Lower leg skin (tissue), 4 donors: Measurements from ENCODE around the gene GTPBP2. TPM values are rescaled to one million over a fixed set of nuclear protein-coding genes. Genes with fewer than 3 reads are reported as not detected.

ENCODE experiments used
- DNase-seq, 2 donors: peaks; one replicate each; pipeline ENCODE4 v3.0.0-alpha.2; 2019; ENCODE audit warnings: low spot score in 2 of 2
- H3K4me3 ChIP-seq: fragments of 200-600 bp; sonication (generic); 2 replicates; pipeline ENCODE4 v1.5.1; 2017; ENCODE audit warnings: mild to moderate bottlenecking, low read depth; ENCODE audit not compliant: poor library complexity, severe bottlenecking
- POLR2A ChIP-seq, 2 donors: fragments of 450-650 bp; IDR thresholded peaks; one replicate each; pipeline ENCODE4 v1.6.1; 2016 to 2017; ENCODE audit warnings: antibody characterized with exemption in 2 of 2, mild to moderate bottlenecking in 1 of 2, moderate library complexity in 1 of 2
- WGBS, 2 donors: methylation state at CpG; one replicate each; pipeline ENCODE4 v1.1.5; 2018; 5-methylcytosine and 5-hydroxymethylcytosine counted together
- intact Hi-C: fragments of 100-400 bp; cut with DNase I; formaldehyde crosslinking; loops from one replicate; pipeline ENCODE4 v1.15.0; 2023; ENCODE audit warnings: low total_unique reads
- total RNA-seq, 4 donors: library from RNA; depleted of rRNA; stranded (reverse); fragments of >200 nt; gene quantifications; one replicate each; pipeline ENCODE4 v1.1.0, GENCODE V29; 2016
- TF ChIP-seq, protein P1 (sequence below), 3 donors: fragments of 450-650 bp; IDR thresholded peaks; one replicate each; pipeline ENCODE4 v1.5.1; 2016; ENCODE audit warnings: antibody characterized with exemption in 3 of 3, mild to moderate bottlenecking in 3 of 3, moderate library complexity in 2 of 3

The GTPBP2 gene
- total RNA-seq, 4 donors from 2014 or later = 31.1 to 39.9 (median 36.0) TPM

GRCh38 chr6:43627008-43627825, 1.8 kb downstream of the GTPBP2 start:
- H3K4me3 ChIP-seq = no peak overlapping the region
- intact Hi-C loops = no loop called here
- peak; percentile 75 to 90 for DNase-seq
- TF ChIP-seq, protein P1, sequence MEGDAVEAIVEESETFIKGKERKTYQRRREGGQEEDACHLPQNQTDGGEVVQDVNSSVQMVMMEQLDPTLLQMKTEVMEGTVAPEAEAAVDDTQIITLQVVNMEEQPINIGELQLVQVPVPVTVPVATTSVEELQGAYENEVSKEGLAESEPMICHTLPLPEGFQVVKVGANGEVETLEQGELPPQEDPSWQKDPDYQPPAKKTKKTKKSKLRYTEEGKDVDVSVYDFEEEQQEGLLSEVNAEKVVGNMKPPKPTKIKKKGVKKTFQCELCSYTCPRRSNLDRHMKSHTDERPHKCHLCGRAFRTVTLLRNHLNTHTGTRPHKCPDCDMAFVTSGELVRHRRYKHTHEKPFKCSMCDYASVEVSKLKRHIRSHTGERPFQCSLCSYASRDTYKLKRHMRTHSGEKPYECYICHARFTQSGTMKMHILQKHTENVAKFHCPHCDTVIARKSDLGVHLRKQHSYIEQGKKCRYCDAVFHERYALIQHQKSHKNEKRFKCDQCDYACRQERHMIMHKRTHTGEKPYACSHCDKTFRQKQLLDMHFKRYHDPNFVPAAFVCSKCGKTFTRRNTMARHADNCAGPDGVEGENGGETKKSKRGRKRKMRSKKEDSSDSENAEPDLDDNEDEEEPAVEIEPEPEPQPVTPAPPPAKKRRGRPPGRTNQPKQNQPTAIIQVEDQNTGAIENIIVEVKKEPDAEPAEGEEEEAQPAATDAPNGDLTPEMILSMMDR (IDR thresholded peaks at IDR 0.05) = no peak
- no peak for TF ChIP-seq POLR2A (IDR thresholded peaks at IDR 0.05)
- 60 to 65% methylated on average over 5 of the region's 5 CpGs for WGBS, 2 donors

DNA sequence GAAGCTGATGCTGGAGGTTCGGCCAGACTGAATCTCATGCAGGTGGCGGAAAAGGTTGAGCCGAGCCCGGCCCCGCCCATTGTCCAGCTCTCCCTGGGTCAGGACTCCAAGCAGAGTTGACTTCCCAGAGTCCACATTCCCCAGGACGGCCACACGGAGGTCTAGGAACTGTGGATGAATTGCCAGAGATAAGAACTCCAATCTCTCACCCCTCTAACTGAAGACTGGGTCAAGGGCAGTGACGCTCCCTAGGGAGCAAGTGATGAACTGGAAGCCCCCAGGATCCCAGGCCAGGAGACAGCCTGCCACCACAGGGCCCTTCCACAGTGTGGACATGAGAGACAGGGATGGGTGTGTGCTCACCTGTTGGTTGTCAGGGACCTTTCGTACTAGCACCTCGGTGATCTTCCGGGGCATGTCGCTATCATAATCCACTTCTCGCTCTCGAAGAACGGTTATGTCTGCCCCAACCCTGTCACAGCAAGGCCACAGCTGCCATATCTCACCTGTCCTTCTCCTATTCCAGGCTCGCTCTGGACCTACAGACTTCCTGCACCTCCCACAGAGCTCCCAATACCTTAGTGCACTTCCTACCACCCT, 3.6 kb downstream of the GTPBP2 start:
- TF ChIP-seq, protein P1 (IDR thresholded peaks at IDR 0.05) = no peak
- no peak for TF ChIP-seq POLR2A (IDR thresholded peaks at IDR 0.05)
- peak in 1 of 2 donors; percentile 84 for DNase-seq
- intact Hi-C loops = no loop called here
- WGBS, 2 donors = 94 to 95% methylated on average over 16 of the region's 16 CpGs
- H3K4me3 ChIP-seq = no peak overlapping the region

DNA sequence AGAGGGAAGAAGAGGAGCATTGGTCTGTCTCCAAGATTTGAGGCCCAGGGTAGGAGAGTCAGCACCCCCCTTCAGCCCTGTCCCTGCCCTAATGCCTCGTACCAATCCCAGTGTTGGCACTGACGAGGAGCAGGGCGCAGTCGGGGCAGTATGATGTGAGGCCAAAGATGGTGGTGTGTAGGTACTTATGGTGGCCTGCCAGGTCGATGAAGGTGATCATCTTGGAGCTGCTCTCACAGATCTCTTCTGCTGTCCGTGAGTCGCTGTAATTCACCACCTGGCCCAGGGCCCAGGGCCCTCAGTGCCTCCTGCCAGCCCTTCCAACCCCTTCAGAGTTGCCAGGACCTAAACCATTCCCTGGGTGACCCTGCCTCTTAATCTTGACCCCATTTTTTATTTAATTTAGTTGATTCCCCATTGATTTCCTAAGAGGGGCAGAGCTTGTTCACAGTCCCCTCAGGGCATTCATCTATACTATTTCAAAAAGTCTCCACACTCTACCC, 4.2 kb downstream of the GTPBP2 start:
- WGBS, 2 donors = 77 to 86% methylated on average over 7 of the region's 7 CpGs
- TF ChIP-seq, protein P1 (IDR thresholded peaks at IDR 0.05) = no peak
- TF ChIP-seq POLR2A (IDR thresholded peaks at IDR 0.05) = no peak
- no peak overlapping the region for H3K4me3 ChIP-seq
- intact Hi-C loops = no loop called here
- peak in 1 of 2 donors; percentile 84 for DNase-seq

DNA sequence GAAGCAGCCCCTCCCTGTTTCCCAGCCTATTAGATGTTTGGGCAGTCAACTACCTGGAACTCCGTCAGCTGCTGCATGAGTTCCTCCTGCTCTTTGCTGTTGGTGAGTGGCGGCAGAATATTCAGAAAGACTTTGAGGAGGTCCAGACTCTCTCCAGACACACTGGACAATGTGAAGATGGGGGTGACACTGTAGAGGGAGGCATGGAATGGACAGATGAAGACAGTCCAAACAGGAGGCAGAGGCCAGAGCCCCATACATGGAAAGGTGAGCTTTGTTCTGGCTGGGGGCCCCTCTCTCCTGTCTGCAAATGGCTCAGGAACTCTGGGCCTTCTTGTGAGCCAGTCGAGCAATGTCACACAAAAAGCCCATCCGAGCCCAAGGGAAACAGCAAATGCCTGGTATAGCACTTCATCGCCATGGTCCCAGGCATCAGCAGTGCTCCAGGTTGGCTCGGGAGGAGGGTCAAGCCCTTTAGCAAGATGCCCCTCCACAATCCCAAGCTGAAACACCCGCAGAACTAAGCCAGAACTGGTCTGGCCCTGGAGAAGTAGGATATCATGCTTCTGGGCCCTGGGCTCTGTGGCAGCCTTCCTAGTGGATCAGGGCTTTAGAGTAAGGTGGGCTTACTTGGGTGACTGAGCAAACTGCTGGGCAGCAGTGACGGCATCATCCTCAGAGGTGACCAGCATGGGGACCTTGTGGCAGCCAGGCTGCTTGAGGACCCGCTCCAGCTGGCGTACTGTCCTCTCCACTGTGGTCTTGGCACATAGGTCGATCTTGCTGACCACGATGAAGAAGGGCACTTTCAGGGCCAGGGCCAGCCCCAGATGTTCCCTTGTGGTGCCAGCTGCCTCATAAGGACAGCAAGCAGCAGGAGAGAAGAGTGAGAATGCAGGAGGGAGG, 4.9 kb downstream of the GTPBP2 start:
- 84 to 94% methylated on average over 11 to 12 of the region's 12 CpGs for WGBS, 2 donors
- intact Hi-C loops = no loop called here
- no peak overlapping the region for H3K4me3 ChIP-seq
- DNase-seq = peak in 1 of 2 donors; percentile 67
- TF ChIP-seq, protein P1 (IDR thresholded peaks at IDR 0.05) = no peak
- no peak for TF ChIP-seq POLR2A (IDR thresholded peaks at IDR 0.05)

DNA sequence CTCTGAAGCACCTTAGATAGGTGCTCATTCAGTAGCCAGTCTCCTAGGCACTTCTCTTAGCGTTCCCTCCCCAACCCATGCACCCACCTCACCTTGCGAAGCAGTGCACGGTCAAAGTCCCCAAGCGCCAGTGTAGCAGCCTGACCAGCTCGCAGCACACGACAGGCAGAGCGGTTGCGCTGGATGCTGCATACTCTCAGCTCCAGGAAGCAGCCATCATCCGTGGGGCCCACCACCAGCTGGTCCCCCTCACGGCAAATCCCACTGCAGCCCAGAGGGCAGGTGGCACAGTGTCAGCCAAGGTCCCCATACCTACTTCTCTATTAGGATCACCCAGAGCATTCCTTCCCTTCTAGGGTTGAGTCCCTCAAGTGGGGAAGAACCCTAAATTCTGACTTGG, 6.5 kb downstream of the GTPBP2 start:
- TF ChIP-seq, protein P1 (IDR thresholded peaks at IDR 0.05) = no peak
- TF ChIP-seq POLR2A (IDR thresholded peaks at IDR 0.05) = no peak
- WGBS, 2 donors = 98% methylated on average over 10 of the region's 10 CpGs
- intact Hi-C loops = no loop called here
- peak in 1 of 2 donors; percentile 36 for DNase-seq
- no peak overlapping the region for H3K4me3 ChIP-seq
